Keratinocyte (primary cell): ENCODE results near the gene MAP3K5.

Experiments used
- EZH2 ChIP-seq: IDR thresholded peaks from one replicate; pipeline ENCODE4 v1.6.1; 2012; ENCODE audit warnings: inconsistent platforms, mild to moderate bottlenecking, low read length, moderate library complexity
- TF ChIP-seq, protein P1 (sequence below), 3 experiments: IDR thresholded peaks in 1 of 3; conservative IDR thresholded peaks in 1 of 3; optimal IDR thresholded peaks in 1 of 3; 2 replicates in 2 of 3; 3 replicates in 1 of 3; pipeline versions ENCODE3 to v1.5.1; 2011; ENCODE audit warnings: low read length in 3 of 3, mild to moderate bottlenecking in 3 of 3, moderate library complexity in 2 of 3, control low read depth in 1 of 3, inconsistent platforms in 1 of 3; ENCODE audit not compliant: insufficient read depth in 2 of 3; ENCODE audit errors: extremely low read depth in 1 of 3

DNA sequence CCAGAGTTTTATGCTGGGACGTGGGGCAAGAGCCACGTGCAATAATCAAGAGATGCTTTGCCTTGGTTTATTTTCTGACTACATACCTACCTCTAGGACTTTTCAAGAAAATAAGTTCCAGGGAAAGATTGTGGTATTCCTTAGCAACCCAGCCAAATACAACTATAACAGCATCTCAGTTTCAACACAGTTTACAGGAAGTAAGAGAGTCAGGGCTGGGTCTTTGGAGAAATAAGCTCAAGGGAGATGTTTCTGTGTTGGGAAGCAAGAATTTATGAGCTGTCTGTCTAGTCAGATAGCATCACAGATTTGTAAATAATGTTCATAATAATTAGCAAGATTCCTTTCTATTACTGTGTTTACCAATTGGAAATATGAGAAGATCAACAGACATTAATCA lies 35.1 kb downstream of the MAP3K5 start:
- TF ChIP-seq, protein P1, sequence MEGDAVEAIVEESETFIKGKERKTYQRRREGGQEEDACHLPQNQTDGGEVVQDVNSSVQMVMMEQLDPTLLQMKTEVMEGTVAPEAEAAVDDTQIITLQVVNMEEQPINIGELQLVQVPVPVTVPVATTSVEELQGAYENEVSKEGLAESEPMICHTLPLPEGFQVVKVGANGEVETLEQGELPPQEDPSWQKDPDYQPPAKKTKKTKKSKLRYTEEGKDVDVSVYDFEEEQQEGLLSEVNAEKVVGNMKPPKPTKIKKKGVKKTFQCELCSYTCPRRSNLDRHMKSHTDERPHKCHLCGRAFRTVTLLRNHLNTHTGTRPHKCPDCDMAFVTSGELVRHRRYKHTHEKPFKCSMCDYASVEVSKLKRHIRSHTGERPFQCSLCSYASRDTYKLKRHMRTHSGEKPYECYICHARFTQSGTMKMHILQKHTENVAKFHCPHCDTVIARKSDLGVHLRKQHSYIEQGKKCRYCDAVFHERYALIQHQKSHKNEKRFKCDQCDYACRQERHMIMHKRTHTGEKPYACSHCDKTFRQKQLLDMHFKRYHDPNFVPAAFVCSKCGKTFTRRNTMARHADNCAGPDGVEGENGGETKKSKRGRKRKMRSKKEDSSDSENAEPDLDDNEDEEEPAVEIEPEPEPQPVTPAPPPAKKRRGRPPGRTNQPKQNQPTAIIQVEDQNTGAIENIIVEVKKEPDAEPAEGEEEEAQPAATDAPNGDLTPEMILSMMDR (optimal IDR thresholded peaks at IDR 0.05 in 1 of 3, IDR thresholded peaks at IDR 0.05 in 1 of 3, conservative IDR thresholded peaks at IDR 0.05 in 1 of 3; ENCODE audit: extremely low read depth in 1 of 3, insufficient read depth in 2 of 3, low read length in 3 of 3) = no peak
- no peak for TF ChIP-seq EZH2
